ENCODE measurements around the gene ARHGAP11A. TPM values are rescaled to one million over a fixed set of nuclear protein-coding genes. Genes with fewer than 3 reads are reported as not detected.

Gene ARHGAP11A
- total and polyA plus RNA-seq, 12 donors = 0.36 to 13.3 (median 3.2) TPM

- H3K27ac ChIP-seq = no peak overlapping the region
- intact Hi-C loops (cut with DNase I) = loop anchor here in 1 of 2 donors (5.0 kb wide), 2 partner anchors 273 to 333 kb away; no protein-coding TSS in a partner anchor
- TF ChIP-seq CTCF (IDR thresholded peaks at IDR 0.05) = no peak
- TF ChIP-seq POLR2A (IDR thresholded peaks at IDR 0.05) = no peak
Observed at GRCh38 chr15:32664796-32665195, 49.5 kb downstream of the ARHGAP11A start.

GRCh38 chr15:32667321-32667720 is 52.0 kb downstream of the ARHGAP11A start:
- Histone ChIP-seq H3K4me3 (no peak overlapping the region), H3K4me1 (replicated peaks in 1 of 2) (peaks cover 0 to 4% of the 10 kb centered on the region in 2 donors), H3K9me3 (replicated peaks in 1 of 3) (no peaks in the 10 kb centered on the region), H3K27ac (no peak overlapping the region), H3K27me3 (no peaks in the 10 kb centered on the region), H3K36me3 (replicated peaks in 1 of 2) (no peaks in the 10 kb centered on the region)
- WGBS, 4 donors = 91 to 96% (median 95%) methylated on average over 6 of the region's 6 CpGs
- DNase-seq = no peak
- TF ChIP-seq POLR2A (IDR thresholded peaks at IDR 0.05) = no peak
- TF ChIP-seq CTCF (IDR thresholded peaks at IDR 0.05) = no peak
- intact Hi-C loops (cut with DNase I) = no loop called here

More at GRCh38 chr15:32664796-32665195, 49.5 kb downstream of the ARHGAP11A start:
- Histone ChIP-seq H3K27me3 (no peaks in the 10 kb centered on the region), H3K4me3 (no peak overlapping the region), H3K4me1 (replicated peaks in 1 of 2) (no peaks in the 10 kb centered on the region), H3K36me3 (replicated peaks in 1 of 2) (no peaks in the 10 kb centered on the region), H3K9me3 (replicated peaks in 1 of 3) (no peaks in the 10 kb centered on the region)
- DNase-seq = no peak

GRCh38 chr15:32668942-32669341 is 53.6 kb downstream of the ARHGAP11A start:
- no peak for TF ChIP-seq CTCF (IDR thresholded peaks at IDR 0.05)
- no peak for TF ChIP-seq POLR2A (IDR thresholded peaks at IDR 0.05)
- H3K4me3 ChIP-seq = no peak overlapping the region
- no peaks in the 10 kb centered on the region for H3K9me3 ChIP-seq (replicated peaks in 1 of 3)
- H3K27me3 ChIP-seq = no peaks in the 10 kb centered on the region
- H3K36me3 ChIP-seq (replicated peaks in 1 of 2) = no peaks in the 10 kb centered on the region
- no peak for DNase-seq
- peaks cover 0 to 4% of the 10 kb centered on the region in 2 donors for H3K4me1 ChIP-seq (replicated peaks in 1 of 2)
- no peak overlapping the region for H3K27ac ChIP-seq
- 83 to 98% (median 88%) methylated on average over 2 of the region's 2 CpGs for WGBS, 4 donors
- intact Hi-C loops (cut with DNase I) = no loop called here

GRCh38 chr15:32669896-32670611 is 54.8 kb downstream of the ARHGAP11A start:
- intact Hi-C loops (cut with DNase I) = no loop called here
- H3K4me1 ChIP-seq (replicated peaks in 1 of 2) = peaks cover 0 to 4% of the 10 kb centered on the region in 2 donors
- peak overlapping the region in 1 of 5 donors; percentile 26 for H3K27ac ChIP-seq
- H3K9me3 ChIP-seq (replicated peaks in 1 of 3) = no peaks in the 10 kb centered on the region
- H3K27me3 ChIP-seq = no peaks in the 10 kb centered on the region
- H3K4me3 ChIP-seq = no peak overlapping the region
- 25 to 47% (median 35%) methylated on average over 5 of the region's 5 CpGs for WGBS, 4 donors
- TF ChIP-seq POLR2A (IDR thresholded peaks at IDR 0.05) (no peak), CTCF (IDR thresholded peaks at IDR 0.05) (no peak)
- H3K36me3 ChIP-seq (replicated peaks in 1 of 2) = no peaks in the 10 kb centered on the region
- peak in 3 of 7 donors; percentile 8 to 70 (median 21) for DNase-seq

Measured in adrenal gland (tissue), 12 donors.